Measurements from ENCODE around the gene RBM42.

DNA sequence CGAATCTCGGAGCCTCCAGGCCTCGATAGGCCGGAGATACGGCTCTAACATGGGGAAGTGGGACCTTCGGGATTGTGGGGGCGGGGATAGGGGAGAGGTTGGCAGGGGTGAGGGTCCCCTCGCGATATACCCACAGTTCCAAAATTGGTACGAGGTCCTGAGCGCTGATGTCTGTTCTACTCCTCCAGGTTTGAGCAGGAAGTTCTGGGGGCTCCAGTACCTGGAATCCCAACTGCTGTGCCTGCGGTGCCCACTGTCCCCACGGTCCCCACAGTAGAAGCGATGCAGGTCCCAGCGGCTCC lies 447 bp downstream of the RBM42 start:
- TF ChIP-seq, protein P1, sequence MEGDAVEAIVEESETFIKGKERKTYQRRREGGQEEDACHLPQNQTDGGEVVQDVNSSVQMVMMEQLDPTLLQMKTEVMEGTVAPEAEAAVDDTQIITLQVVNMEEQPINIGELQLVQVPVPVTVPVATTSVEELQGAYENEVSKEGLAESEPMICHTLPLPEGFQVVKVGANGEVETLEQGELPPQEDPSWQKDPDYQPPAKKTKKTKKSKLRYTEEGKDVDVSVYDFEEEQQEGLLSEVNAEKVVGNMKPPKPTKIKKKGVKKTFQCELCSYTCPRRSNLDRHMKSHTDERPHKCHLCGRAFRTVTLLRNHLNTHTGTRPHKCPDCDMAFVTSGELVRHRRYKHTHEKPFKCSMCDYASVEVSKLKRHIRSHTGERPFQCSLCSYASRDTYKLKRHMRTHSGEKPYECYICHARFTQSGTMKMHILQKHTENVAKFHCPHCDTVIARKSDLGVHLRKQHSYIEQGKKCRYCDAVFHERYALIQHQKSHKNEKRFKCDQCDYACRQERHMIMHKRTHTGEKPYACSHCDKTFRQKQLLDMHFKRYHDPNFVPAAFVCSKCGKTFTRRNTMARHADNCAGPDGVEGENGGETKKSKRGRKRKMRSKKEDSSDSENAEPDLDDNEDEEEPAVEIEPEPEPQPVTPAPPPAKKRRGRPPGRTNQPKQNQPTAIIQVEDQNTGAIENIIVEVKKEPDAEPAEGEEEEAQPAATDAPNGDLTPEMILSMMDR (IDR thresholded peaks at IDR 0.05) = no peak
- TF ChIP-seq POLR2AphosphoS5 (IDR thresholded peaks at IDR 0.05; ENCODE audit: low read depth, low read length) (no peak), SIN3A (IDR thresholded peaks at IDR 0.05; ENCODE audit: borderline replicate concordance, insufficient read depth, low read depth, low read length) (no peak)
- TF ChIP-seq, protein P2, sequence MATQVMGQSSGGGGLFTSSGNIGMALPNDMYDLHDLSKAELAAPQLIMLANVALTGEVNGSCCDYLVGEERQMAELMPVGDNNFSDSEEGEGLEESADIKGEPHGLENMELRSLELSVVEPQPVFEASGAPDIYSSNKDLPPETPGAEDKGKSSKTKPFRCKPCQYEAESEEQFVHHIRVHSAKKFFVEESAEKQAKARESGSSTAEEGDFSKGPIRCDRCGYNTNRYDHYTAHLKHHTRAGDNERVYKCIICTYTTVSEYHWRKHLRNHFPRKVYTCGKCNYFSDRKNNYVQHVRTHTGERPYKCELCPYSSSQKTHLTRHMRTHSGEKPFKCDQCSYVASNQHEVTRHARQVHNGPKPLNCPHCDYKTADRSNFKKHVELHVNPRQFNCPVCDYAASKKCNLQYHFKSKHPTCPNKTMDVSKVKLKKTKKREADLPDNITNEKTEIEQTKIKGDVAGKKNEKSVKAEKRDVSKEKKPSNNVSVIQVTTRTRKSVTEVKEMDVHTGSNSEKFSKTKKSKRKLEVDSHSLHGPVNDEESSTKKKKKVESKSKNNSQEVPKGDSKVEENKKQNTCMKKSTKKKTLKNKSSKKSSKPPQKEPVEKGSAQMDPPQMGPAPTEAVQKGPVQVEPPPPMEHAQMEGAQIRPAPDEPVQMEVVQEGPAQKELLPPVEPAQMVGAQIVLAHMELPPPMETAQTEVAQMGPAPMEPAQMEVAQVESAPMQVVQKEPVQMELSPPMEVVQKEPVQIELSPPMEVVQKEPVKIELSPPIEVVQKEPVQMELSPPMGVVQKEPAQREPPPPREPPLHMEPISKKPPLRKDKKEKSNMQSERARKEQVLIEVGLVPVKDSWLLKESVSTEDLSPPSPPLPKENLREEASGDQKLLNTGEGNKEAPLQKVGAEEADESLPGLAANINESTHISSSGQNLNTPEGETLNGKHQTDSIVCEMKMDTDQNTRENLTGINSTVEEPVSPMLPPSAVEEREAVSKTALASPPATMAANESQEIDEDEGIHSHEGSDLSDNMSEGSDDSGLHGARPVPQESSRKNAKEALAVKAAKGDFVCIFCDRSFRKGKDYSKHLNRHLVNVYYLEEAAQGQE (IDR thresholded peaks at IDR 0.05; ENCODE audit: insufficient read depth in 1 of 2, low read depth in 2 of 2, low read length in 1 of 2) = no peak
